ENCODE measurements around the gene TERT.
"Not testable (repeated sequence)": the region's sequence is repeated elsewhere in the genome, so short reads cannot be mapped to it uniquely, and the experiment has no call there.

The TERT gene

GRCh38 chr5:1268056-1268455, 26.8 kb downstream of the TERT start:
- no peak overlapping the region for H3K4me3 ChIP-seq (ENCODE audit: control insufficient read depth, low read depth, low read length)
- TF ChIP-seq, protein P1, sequence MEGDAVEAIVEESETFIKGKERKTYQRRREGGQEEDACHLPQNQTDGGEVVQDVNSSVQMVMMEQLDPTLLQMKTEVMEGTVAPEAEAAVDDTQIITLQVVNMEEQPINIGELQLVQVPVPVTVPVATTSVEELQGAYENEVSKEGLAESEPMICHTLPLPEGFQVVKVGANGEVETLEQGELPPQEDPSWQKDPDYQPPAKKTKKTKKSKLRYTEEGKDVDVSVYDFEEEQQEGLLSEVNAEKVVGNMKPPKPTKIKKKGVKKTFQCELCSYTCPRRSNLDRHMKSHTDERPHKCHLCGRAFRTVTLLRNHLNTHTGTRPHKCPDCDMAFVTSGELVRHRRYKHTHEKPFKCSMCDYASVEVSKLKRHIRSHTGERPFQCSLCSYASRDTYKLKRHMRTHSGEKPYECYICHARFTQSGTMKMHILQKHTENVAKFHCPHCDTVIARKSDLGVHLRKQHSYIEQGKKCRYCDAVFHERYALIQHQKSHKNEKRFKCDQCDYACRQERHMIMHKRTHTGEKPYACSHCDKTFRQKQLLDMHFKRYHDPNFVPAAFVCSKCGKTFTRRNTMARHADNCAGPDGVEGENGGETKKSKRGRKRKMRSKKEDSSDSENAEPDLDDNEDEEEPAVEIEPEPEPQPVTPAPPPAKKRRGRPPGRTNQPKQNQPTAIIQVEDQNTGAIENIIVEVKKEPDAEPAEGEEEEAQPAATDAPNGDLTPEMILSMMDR (IDR thresholded peaks at IDR 0.05; ENCODE audit: control insufficient read depth, insufficient read depth, low read depth, low read length, missing control alignments): no peak
- no peak for DNase-seq (ENCODE audit: low read depth)

- H3K4me3 ChIP-seq (ENCODE audit: control insufficient read depth, low read depth, low read length); DNase-seq (ENCODE audit: low read depth): not testable (repeated sequence)
These were observed 27.4 kb downstream of the TERT start for GRCh38 chr5:1267464-1267863.

DNA sequence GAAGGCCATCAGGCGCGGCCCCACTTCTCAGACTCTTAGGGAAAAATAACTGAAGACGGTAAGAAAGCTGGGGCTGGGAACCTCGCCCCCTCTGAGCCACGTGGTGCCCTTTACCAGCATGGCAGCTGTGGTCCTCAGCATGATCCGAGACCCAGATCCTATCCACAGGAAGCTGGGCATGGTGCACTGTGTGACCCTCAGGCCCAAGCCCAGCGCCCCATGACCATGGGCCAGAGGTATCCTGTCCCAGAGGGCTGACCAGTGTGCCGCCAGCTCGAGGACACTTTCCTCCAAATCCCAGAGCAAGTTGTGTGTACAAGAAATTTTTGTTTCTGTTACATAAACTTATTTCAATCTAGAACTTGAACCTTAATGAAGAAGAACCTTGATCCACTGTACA, 28.1 kb downstream of the TERT start:
- no peak for DNase-seq (ENCODE audit: low read depth)
- TF ChIP-seq, protein P1 (IDR thresholded peaks at IDR 0.05; ENCODE audit: control insufficient read depth, insufficient read depth, low read depth, low read length, missing control alignments): no peak
- H3K4me3 ChIP-seq (ENCODE audit: control insufficient read depth, low read depth, low read length): no peak overlapping the region

GRCh38 chr5:1265461-1266455, 29.1 kb downstream of the TERT start:
- DNase-seq (ENCODE audit: low read depth): no peak
- H3K4me3 ChIP-seq (ENCODE audit: control insufficient read depth, low read depth, low read length): no peak overlapping the region
- TF ChIP-seq, protein P1 (IDR thresholded peaks at IDR 0.05; ENCODE audit: control insufficient read depth, insufficient read depth, low read depth, low read length, missing control alignments): no peak

- H3K4me3 ChIP-seq (ENCODE audit: control insufficient read depth, low read depth, low read length): no peak overlapping the region
- TF ChIP-seq, protein P1 (IDR thresholded peaks at IDR 0.05; ENCODE audit: control insufficient read depth, insufficient read depth, low read depth, low read length, missing control alignments): no peak
- no peak for DNase-seq (ENCODE audit: low read depth)
These were observed 29.8 kb downstream of the TERT start for GRCh38 chr5:1265026-1265425.

DNA sequence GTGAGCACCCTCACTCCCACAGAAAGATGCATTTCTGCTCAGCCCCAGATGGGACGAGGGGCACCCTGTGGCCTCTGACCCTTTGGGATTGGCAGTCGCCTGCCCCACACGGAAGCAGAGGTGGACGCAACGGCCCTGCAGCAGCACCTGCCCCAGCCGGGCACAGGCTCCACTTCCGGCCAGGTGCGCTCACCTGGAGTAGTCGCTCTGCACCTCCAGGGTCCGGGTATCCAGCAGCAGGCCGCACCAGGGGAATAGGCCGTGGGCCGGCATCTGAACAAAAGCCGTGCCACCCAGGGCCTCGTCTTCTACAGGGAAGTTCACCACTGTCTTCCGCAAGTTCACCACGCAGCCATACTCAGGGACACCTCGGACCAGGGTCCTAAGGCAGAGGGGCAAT, 30.7 kb downstream of the TERT start:
- H3K4me3 ChIP-seq (ENCODE audit: control insufficient read depth, low read depth, low read length): no peak overlapping the region
- TF ChIP-seq, protein P1 (IDR thresholded peaks at IDR 0.05; ENCODE audit: control insufficient read depth, insufficient read depth, low read depth, low read length, missing control alignments): no peak
- DNase-seq (ENCODE audit: low read depth): no peak

DNA sequence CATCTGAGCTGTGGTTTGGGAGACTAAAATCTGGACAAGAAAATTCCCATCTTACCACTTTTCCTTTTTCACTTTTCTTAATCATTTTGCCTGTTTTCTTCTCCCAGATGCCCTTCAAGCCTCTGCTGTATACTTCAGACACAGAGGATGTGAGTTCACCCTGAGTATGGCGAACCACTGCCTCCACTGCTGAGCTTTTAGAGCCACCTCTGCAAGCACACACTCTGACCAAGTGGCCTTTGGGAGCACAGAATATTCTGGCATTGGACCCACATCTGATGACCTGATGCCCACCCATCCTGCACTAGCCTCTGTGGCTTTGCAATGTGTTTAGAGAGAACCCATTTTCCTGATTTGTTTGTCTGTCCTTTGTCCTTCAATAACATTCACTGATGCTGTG, 32.5 kb downstream of the TERT start:
- TF ChIP-seq, protein P1 (IDR thresholded peaks at IDR 0.05; ENCODE audit: control insufficient read depth, insufficient read depth, low read depth, low read length, missing control alignments): no peak
- DNase-seq (ENCODE audit: low read depth): no peak
- no peak overlapping the region for H3K4me3 ChIP-seq (ENCODE audit: control insufficient read depth, low read depth, low read length)

Data from AG09309 (cell line).